Heart left ventricle (tissue), 16 donors: ENCODE data around the gene AKR1C1. TPM values are rescaled to one million over a fixed set of nuclear protein-coding genes. Genes with fewer than 3 reads are reported as not detected.
A peak's percentile ranks its signal among the peaks of the same experiment; 100 is the strongest.
"Not testable (repeated sequence)": the region's sequence is repeated elsewhere in the genome, so short reads cannot be mapped to it uniquely, and the experiment has no call there.

Experiments used
- ATAC-seq, 4 donors: fragments of 200-7000 bp; cut with Tn5 transposase; one replicate each; pipeline ENCODE4 v1.9.1; 2020 to 2022; ENCODE audit warnings: moderate library complexity in 4 of 4, mild to moderate bottlenecking in 3 of 4, moderate number of reproducible peaks in 1 of 4
- DNase-seq, 5 donors: peaks; one replicate each; pipeline ENCODE4 v3.0.0-alpha.2; 2020
- H3K27ac ChIP-seq, 12 donors: fragments of 200-600 bp; sonication (generic) in 4 of 12; one replicate each; pipeline versions ENCODE4 v1.5.0 to v1.8.0; 2016 to 2022; ENCODE audit warnings: mild to moderate bottlenecking in 2 of 12
- H3K27me3 ChIP-seq, 9 donors: fragments of 200-600 bp; sonication (generic) in 2 of 9; one replicate each; pipeline versions ENCODE4 v1.5.1 to v1.8.0; 2016 to 2022; ENCODE audit warnings: mild to moderate bottlenecking in 3 of 9
- H3K36me3 ChIP-seq, 9 donors: fragments of 200-600 bp; sonication (generic) in 2 of 9; one replicate each; pipeline versions ENCODE4 v1.5.0 to v1.8.0; 2018 to 2022; ENCODE audit warnings: mild to moderate bottlenecking in 2 of 9
- H3K4me1 ChIP-seq, 12 donors: fragments of 200-600 bp; sonication (generic) in 4 of 12; one replicate each; pipeline versions ENCODE4 v1.5.0 to v1.8.0; 2016 to 2022; ENCODE audit warnings: mild to moderate bottlenecking in 3 of 12
- H3K4me3 ChIP-seq, 12 donors: fragments of 200-600 bp; sonication (generic) in 4 of 12; one replicate each; pipeline versions ENCODE4 v1.5.0 to v1.8.0; 2017 to 2022; ENCODE audit warnings: mild to moderate bottlenecking in 9 of 12, moderate library complexity in 4 of 12
- H3K9me3 ChIP-seq, 12 donors: fragments of 200-600 bp; sonication (generic) in 4 of 12; one replicate each; pipeline versions ENCODE4 v1.5.0 to v1.8.0; 2016 to 2022; ENCODE audit warnings: mild to moderate bottlenecking in 1 of 12
- CTCF ChIP-seq, 12 donors: fragments of 200-600 bp; sonication (generic) in 4 of 12; IDR thresholded peaks; one replicate each; pipeline versions ENCODE4 v1.5.0 to v1.8.0; 2018 to 2022; ENCODE audit warnings: antibody characterized with exemption in 12 of 12, mild to moderate bottlenecking in 5 of 12
- POLR2A ChIP-seq, 2 donors: fragments of 450-650 bp; IDR thresholded peaks; one replicate each; pipeline ENCODE4 v1.6.1; 2017; ENCODE audit warnings: antibody characterized with exemption in 2 of 2, mild to moderate bottlenecking in 2 of 2, moderate library complexity in 2 of 2
- WGBS, 4 donors: extraction: QIAGEN DNeasy Blood & Tissue Kit in 2 of 4; methylation state at CpG; one replicate each; pipeline versions ENCODE4 v1.1.5 to v1.1.7; 2013 to 2018; 5-methylcytosine and 5-hydroxymethylcytosine counted together
- intact Hi-C, 10 donors: fragments of 100-400 bp; cut with DNase I; formaldehyde crosslinking; loops; one replicate each; pipeline versions ENCODE4 v1.11.1 to v1.14.2; 2022
- polyA plus RNA-seq, 2 donors: library from polyadenylated mRNA; stranded (reverse); fragments of 200-250 nt; gene quantifications; one replicate each; pipeline ENCODE4 v1.2.3, GENCODE V29; 2013
- total RNA-seq, 9 donors: library from RNA; depleted of rRNA in 2 of 9; stranded (reverse); fragments of >200 nt in 2 of 9; fragmentation: NEBNext Ultra II Directional in 3 of 9; extraction: Animal tissue kit (Norgen Biotek cat#: 25700) in 3 of 9; gene quantifications; one replicate each; pipeline versions ENCODE4 v1.1.0 to v1.2.4, GENCODE V29; 2016 to 2023
- donor health status: ischemic (EF 13 %, LVEDD 7.1; RV severe dilation, severe dysfunction).
- donor health status: healthy with polysubstance abuse.
- donor health status: DM: no; HTN: yes; CAD: no.
- donor health status: DM: no; HTN: no; CAD: no.
- donor health status: ischemic (EF 25% LVEDD 6.9; RV normal size, moderate dysfunction).
- donor health status: ischemic (EF 25% LVEDD 5.7; RV mildly dilated, moderate dysfunction).
- donor health status: healthy.
- donor health status: DM: yes; HTN: yes; CAD: no.
- donor health status: ischemic (EF 35%, LVEDD 5.7; RV mildly dilated, moderate dysfunction).
- donor health status: nonischemic (EF 11% LVEDD 7.7; RV severe dilation, severe dysfunction).
- donor health status: DM: yes; HTN: yes; CAD: no.
- donor health status: PGD.
- donor health status: ischemic (EF 29% LVEDD 5.4; RV normal size, mild dysfunction).
- donor health status: nonischemic (EF 23%, LVEDD 6.1; RV moderate dilation, normal function).

The AKR1C1 gene
- total and polyA plus RNA-seq, 11 donors: 9.3 to 81.1 (median 16.5) TPM

GRCh38 chr10:4984223-4984622 lies 21.0 kb downstream of the AKR1C1 start:
- Histone ChIP-seq H3K4me1 (peaks cover 0 to 18% (median 6%) of the 10 kb centered on the region in 12 donors), H3K27me3 (no peaks in the 10 kb centered on the region), H3K9me3 (no peaks in the 10 kb centered on the region), H3K27ac (no peak overlapping the region), H3K36me3 (peaks cover 0 to 6% (median 0%) of the 10 kb centered on the region in 9 donors), H3K4me3 (no peak overlapping the region)
- intact Hi-C loops: loop anchor here in 4 of 10 donors (5.0 to 10.0 kb wide), 4 partner anchors 111 to 137 kb away; partner anchors contain the start of gene AKR1C3 (in 1 of the 4)
- 95 to 100% (median 98%) methylated on average over 8 to 10 of the region's 10 CpGs for WGBS, 4 donors
- ATAC-seq (no peak), DNase-seq (no peak)
- TF ChIP-seq CTCF (IDR thresholded peaks at IDR 0.05): no peak
- TF ChIP-seq POLR2A (IDR thresholded peaks at IDR 0.05): no peak

GRCh38 chr10:4984971-4985594 lies 21.9 kb downstream of the AKR1C1 start:
- peak; percentile 20 to 62 (median 40) for ATAC-seq

GRCh38 chr10:4988000-4988641 lies 24.9 kb downstream of the AKR1C1 start:
- H3K27me3 ChIP-seq, ATAC-seq, H3K4me1 ChIP-seq, H3K9me3 ChIP-seq, H3K4me3 ChIP-seq, DNase-seq, H3K27ac ChIP-seq: not testable (repeated sequence)
- intact Hi-C loops: loop anchor here in 2 of 10 donors (10.0 kb wide), 2 partner anchors 107 to 133 kb away; partner anchors contain the start of gene AKR1C3 (in 1 of the 2)
- WGBS, 4 donors: 95 to 97% (median 96%) methylated on average over 6 of the region's 6 CpGs
- H3K36me3 ChIP-seq: peaks cover 0 to 17% (median 0%) of the 10 kb centered on the region in 9 donors

More at GRCh38 chr10:4984971-4985594, 21.9 kb downstream of the AKR1C1 start:
- Histone ChIP-seq H3K9me3 (no peaks in the 10 kb centered on the region), H3K27me3 (no peaks in the 10 kb centered on the region), H3K4me1 (peaks cover 0 to 18% (median 6%) of the 10 kb centered on the region in 12 donors), H3K4me3 (no peak overlapping the region), H3K27ac (peak overlapping the region in 4 of 12 donors; percentile 34 to 50 (median 42)), H3K36me3 (peaks cover 0 to 4% (median 0%) of the 10 kb centered on the region in 9 donors)
- intact Hi-C loops: loop anchor here in 4 of 10 donors (5.0 to 10.0 kb wide), 4 partner anchors 110 to 138 kb away; partner anchors contain the start of gene AKR1C3 (in 1 of the 4)
- WGBS, 4 donors: 43 to 59% (median 49%) methylated on average over 5 to 7 of the region's 7 CpGs
- DNase-seq: peak in 2 of 5 donors; percentile 7 to 29
- TF ChIP-seq POLR2A (IDR thresholded peaks at IDR 0.05) (no peak), CTCF (IDR thresholded peaks at IDR 0.05) (no peak)

- H3K9me3 ChIP-seq: no peaks in the 10 kb centered on the region
- no peak overlapping the region for H3K4me3 ChIP-seq
- ATAC-seq: no peak
- H3K36me3 ChIP-seq: peaks cover 0 to 17% (median 0%) of the 10 kb centered on the region in 9 donors
- H3K27ac ChIP-seq: no peak overlapping the region
- H3K27me3 ChIP-seq: no peaks in the 10 kb centered on the region
- H3K4me1 ChIP-seq: peaks cover 0 to 3% (median 0%) of the 10 kb centered on the region in 12 donors
- 96 to 99% (median 98%) methylated on average over 2 of the region's 2 CpGs for WGBS, 4 donors
- intact Hi-C loops: no loop called here
- DNase-seq: no peak
- no peak for TF ChIP-seq CTCF (IDR thresholded peaks at IDR 0.05)
- no peak for TF ChIP-seq POLR2A (IDR thresholded peaks at IDR 0.05)
Measured at GRCh38 chr10:4990217-4990616, 27.0 kb downstream of the AKR1C1 start.

- 87 to 91% (median 89%) methylated on average over 3 of the region's 6 CpGs for WGBS, 4 donors
- intact Hi-C loops, H3K9me3 ChIP-seq, H3K4me3 ChIP-seq, H3K27me3 ChIP-seq, H3K27ac ChIP-seq, ATAC-seq, H3K4me1 ChIP-seq, DNase-seq: not testable (repeated sequence)
- H3K36me3 ChIP-seq: peaks cover 0 to 17% (median 0%) of the 10 kb centered on the region in 9 donors
Measured at GRCh38 chr10:4991463-4991862, 28.2 kb downstream of the AKR1C1 start.

- WGBS, 4 donors: 89 to 93% (median 92%) methylated on average over 10 of the region's 10 CpGs
- H3K27ac ChIP-seq, H3K4me1 ChIP-seq, H3K9me3 ChIP-seq, H3K27me3 ChIP-seq, DNase-seq, ATAC-seq, intact Hi-C loops, H3K4me3 ChIP-seq: not testable (repeated sequence)
- H3K36me3 ChIP-seq: peaks cover 0 to 17% (median 0%) of the 10 kb centered on the region in 9 donors
Measured at GRCh38 chr10:4992564-4992963, 29.3 kb downstream of the AKR1C1 start.

GRCh38 chr10:4994260-4994659 lies 31.0 kb downstream of the AKR1C1 start:
- DNase-seq, H3K9me3 ChIP-seq, ATAC-seq, intact Hi-C loops, H3K27me3 ChIP-seq, H3K4me1 ChIP-seq, H3K4me3 ChIP-seq, H3K27ac ChIP-seq: not testable (repeated sequence)
- H3K36me3 ChIP-seq: peaks cover 0 to 19% (median 0%) of the 10 kb centered on the region in 9 donors
